GM12801 (cell line): ENCODE data around the gene FGF13.

Experiments
- TF ChIP-seq, protein P1 (sequence below): IDR thresholded peaks from one replicate; pipeline ENCODE4 v1.5.1; 2011; ENCODE audit warnings: control low read depth; ENCODE audit not compliant: insufficient read length; ENCODE audit errors: extremely low read depth

The FGF13 gene

DNA sequence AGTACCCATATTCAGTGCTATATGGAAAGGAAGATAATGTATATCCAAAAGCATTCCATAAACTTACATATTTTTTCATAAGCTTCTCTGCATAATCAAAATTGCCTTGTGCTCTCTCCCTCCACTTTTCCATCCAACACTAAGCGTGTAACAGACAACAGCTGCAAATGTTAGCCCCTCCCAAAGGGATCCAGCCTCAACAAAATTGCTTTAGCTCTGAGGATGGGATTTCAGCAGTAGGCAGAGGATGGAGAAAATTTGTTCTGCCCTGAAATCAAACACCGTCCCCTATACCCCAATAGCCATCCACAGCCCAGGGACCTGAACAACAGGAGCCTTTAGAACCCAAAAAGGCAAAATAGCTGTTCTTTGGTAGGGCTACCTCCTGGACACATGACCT is 28.8 kb upstream of the FGF13 start:
- TF ChIP-seq, protein P1, sequence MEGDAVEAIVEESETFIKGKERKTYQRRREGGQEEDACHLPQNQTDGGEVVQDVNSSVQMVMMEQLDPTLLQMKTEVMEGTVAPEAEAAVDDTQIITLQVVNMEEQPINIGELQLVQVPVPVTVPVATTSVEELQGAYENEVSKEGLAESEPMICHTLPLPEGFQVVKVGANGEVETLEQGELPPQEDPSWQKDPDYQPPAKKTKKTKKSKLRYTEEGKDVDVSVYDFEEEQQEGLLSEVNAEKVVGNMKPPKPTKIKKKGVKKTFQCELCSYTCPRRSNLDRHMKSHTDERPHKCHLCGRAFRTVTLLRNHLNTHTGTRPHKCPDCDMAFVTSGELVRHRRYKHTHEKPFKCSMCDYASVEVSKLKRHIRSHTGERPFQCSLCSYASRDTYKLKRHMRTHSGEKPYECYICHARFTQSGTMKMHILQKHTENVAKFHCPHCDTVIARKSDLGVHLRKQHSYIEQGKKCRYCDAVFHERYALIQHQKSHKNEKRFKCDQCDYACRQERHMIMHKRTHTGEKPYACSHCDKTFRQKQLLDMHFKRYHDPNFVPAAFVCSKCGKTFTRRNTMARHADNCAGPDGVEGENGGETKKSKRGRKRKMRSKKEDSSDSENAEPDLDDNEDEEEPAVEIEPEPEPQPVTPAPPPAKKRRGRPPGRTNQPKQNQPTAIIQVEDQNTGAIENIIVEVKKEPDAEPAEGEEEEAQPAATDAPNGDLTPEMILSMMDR = no peak

DNA sequence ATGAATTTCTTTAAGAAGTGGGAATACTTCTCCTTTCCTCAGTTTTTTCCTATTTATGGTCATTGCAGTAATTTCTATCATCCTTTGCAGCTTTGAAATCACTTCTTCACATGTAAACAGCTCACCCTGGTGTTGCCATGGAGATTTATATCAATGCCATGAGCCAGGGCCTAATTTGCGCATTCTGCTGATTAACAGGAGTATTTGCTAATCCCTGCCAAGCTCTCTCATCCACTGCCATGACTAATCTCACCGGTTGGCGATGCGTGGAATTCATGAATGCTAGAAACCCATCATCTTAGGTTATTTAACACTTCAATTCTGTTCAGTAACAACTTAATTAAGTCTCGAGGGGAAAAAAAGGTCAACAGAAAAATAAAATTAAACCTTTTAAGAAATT is 11.8 kb upstream of the FGF13 start:
- TF ChIP-seq, protein P1 = no peak

DNA sequence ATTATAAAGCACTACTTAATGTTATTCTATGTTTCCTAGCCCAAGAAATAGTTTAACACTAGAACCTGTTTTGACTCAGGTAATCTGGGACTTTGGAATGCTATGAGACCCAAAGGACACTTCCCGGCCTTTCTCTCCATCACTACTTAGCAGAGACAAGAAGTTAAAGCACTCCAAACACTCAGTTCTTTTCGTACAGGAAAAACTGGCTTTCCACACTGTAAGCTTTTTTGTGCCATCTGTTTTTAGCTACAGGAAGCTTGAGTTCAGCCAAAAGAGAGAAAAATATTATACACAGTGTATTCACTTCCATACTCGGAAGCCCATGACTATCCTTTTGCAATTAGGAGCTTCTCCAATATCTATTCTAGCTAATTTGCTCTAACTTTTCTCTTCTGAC is 7.9 kb upstream of the FGF13 start:
- TF ChIP-seq, protein P1 = no peak

DNA sequence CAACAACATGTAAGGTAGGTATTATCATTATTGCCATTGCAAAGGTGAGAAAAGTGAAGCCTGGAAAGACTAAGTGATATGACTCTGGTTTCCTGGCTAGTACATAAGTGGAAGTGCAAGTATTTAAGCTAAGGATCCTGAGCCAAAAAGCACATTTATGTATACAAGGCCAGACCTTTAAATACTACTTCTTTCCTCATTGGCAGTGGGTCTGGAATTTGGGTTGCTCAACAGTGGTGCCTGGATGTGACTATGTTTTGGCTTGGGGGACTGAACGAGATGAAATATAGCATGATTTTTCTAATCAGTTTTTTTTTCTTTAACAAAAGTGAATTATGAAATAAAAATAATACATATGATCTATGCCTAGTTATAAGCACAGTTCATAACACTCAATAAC is 7.4 kb upstream of the FGF13 start:
- TF ChIP-seq, protein P1 = no peak

DNA sequence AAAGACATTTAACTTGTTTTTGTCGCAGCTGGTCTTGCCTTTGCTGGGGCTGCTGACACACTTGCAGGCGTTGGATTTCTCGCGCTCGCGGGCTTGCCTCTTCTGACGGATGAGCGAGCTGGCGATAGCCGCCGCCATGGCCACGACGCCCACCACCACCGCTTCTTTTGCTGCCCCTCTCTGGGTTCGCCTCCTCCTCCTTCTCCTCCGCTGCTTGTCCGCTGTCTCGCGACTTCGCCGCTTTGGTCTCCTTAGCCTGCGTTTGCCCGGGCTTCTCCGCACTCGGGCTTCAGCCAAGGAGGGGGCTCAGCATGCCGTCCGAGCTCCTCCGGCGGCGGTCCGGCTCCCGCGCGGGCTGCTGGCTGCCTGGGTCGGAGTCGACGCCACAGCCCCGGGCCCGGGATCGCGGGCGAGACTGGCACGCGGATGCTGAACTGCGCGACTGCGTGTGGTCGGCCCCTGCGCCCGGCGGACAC is 613 bp downstream of the FGF13 start:
- TF ChIP-seq, protein P1 = no peak

DNA sequence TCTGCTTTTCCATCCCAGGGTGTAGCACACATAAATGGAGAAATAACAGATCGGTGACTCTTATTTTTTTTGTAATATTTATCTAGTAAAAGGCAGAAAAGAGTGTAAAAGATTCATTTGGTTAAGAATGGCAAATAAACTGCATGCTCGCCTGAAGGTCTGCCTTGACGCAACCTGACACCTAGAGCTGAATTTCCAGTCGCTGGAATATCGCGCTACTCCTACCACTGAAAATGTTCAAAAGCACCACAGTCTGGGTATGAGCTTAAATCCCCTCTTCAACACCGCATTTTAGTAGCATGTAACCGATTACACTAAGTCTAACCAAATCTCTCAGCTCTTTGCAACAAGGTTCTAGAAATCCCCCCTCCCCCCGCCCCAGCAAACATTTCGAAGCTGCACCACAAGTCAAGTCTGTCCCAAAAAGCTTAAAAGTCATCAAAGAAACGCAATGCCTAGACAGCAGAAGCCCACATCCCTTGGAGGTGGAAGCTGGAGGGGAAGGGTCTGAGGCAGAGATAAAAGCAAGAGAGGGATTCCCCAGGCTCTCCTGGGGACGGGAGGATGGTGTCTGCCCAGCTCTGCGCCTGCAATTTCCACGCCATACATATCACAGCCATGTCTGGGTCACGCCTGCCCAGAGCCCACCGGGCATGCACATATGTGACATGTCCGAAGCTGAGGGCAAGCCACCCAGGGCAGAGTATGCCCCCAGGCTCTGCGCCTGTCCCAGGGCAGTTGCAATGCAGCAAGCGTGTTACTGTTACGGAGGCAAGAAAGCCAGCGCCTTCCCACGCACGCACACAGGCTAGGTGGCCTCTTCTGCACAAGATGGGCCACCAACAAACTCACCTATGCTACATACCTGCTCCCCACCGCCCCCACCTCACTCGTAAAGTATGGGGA is 1.4 kb downstream of the FGF13 start:
- TF ChIP-seq, protein P1 = no peak

DNA sequence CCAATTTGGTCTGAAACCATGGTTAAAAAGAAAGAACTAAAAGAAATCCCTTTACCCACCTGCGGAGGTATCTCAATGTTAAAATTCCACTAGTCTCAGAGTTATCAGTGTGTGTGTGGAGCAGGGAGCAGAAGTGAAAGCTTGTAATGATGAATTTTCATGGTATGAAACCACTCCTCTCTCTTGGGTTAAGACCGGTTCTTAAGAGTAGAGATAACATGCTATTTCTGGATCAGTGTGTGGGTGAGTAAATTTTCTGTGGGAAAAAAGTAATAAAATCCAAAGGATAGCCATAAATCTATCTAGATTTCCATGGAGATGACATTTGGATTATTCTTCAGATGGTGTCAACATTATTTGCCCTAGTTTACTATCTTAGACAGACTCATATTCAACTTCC is 3.2 kb downstream of the FGF13 start:
- TF ChIP-seq, protein P1 = no peak
